Stimulated activated CD4-positive, alpha-beta T cell treated with anti-CD3 and anti-CD28 coated beads, Interleukin-4, amount 100 ng/mL, for 24 hours (primary cell): Measurements from ENCODE around the gene YPEL4.

ENCODE experiments used
- DNase-seq: peaks from one replicate; pipeline ENCODE4 v3.0.0-alpha.2; 2020

The YPEL4 gene

DNA sequence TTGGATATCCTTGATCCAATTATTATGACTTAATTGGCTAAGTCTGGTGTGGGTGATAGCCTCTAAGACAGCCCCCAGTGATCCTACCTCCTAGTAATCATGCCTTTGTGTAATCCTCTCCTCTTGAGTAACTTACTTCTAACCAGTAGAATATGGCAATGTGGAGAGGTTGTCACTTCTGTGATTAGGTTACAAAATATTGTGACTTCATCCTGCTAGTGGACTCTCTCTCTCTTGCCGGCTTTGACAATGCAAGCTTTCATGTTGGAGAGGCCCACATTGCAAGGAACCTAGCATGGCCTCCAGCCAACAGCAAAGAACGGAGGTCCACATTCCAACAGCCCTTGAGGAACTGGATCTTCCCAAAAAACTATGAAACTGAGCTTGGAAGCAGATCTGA, 19.5 kb downstream of the YPEL4 start:
- no peak for DNase-seq

GRCh38 chr11:57626895-57627294, 22.8 kb downstream of the YPEL4 start:
- DNase-seq = no peak

DNA sequence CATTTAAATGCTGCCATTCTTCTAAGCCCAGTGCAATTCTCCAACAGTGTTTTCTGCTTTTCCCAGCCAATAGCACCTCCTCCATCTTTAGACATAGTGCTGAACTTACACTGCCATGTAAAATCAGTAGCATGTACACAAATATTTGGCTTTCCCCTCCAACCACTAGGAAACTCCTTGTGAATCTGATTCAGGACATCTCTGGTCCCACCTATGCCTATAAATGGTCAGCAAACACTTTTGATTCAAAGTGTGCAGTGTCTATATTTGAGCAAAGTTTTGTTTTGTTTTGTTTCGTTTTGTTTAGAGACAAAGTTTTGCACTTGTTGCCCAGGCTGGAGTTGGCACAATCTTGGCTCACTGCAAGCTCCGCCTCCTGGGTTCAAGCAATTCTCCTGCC, 24.8 kb downstream of the YPEL4 start:
- DNase-seq = no peak

DNA sequence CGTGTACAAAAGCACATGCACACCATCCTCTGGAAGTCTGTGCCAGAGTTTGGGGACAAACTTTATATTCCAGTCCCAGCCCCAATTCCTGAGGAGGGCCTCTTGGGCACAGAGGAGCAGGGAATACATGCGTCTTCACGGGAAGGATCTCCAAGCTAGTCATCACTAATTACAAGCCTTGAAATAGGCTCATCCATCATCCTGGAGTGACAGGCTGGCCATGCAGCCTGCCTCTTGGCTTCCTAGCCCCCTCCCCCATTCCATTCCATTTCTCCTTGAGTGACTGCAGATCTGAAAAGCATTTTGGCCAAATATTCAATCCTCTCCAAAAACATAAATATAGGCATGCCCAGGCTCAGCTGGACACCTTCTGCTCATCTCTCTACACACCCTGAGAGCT, 27.4 kb downstream of the YPEL4 start:
- DNase-seq = no peak

DNA sequence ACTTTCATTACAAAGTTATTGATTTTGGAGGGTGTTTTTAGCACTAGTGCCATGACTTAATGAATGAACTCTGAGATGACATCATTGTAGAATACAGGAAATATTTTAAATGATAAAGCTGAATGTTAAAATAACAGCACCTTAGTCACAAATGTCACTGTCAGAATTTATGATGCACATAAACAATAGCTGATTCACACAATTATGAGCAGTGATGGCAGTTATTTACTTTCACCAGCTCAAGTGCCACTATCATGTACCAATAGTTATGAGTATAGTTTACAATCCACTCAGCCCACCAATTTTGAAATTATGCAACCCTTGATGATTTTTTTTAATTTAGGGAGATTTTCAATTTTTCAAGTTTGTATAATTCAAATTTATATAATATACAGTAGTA, 29.2 kb downstream of the YPEL4 start:
- no peak for DNase-seq

DNA sequence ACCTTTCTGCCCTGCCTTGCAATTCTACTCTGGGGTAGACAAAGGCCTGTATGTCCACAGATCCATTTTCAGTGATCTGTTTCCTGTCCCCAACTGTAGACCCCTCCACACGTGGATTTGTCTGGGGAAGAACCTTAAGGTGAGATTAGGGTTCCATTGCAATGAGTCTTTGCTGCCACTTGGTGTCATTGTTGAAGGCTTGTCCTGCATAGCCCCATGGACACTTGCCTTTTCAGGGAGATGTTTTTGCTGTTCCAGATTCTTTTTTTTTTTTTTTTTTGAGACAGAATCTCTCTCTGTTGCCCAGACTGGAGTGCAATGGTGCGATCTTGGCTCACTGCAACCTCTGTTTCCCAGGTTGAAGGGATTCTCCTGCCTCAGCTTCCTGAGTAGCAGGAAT, 30.4 kb downstream of the YPEL4 start:
- no peak for DNase-seq

DNA sequence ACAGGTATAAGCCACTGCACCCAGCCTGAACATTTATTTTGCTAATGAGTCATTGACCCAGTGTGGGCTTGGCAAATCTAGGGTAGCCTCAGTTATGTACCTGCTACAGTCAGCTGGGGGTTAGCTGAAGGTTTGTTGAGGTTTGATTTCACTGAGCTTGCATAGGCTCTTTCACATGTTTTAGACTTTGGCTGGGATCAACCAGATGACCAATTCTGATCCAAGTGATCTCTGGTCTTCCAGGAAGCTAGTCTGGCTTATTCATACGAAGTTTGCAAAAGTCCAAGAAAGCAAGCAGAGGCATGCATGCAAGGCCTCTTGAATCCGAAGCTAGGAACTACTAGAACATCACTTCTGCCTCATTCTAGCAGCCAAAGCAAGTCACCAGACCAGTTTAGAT, 31.3 kb downstream of the YPEL4 start:
- no peak for DNase-seq

GRCh38 chr11:57616595-57616994, 33.1 kb downstream of the YPEL4 start:
- DNase-seq = no peak

GRCh38 chr11:57615308-57615707, 34.4 kb downstream of the YPEL4 start:
- no peak for DNase-seq

DNA sequence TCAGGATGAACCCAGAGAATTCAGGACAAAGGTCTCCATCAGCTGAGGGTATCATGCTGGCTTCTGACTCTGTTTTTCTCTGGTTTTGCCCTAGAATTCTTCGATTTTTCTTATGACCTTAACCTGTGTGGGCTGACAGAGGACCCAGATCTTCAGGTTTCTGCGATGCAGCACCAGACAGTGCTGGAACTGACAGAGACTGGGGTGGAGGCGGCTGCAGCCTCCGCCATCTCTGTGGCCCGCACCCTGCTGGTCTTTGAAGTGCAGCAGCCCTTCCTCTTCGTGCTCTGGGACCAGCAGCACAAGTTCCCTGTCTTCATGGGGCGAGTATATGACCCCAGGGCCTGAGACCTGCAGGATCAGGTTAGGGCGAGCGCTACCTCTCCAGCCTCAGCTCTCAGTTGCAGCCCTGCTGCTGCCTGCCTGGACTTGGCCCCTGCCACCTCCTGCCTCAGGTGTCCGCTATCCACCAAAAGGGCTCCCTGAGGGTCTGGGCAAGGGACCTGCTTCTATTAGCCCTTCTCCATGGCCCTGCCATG, 35.4 kb downstream of the YPEL4 start:
- DNase-seq = no peak

- DNase-seq = no peak
These were observed 39.5 kb downstream of the YPEL4 start for GRCh38 chr11:57610170-57610569.

DNA sequence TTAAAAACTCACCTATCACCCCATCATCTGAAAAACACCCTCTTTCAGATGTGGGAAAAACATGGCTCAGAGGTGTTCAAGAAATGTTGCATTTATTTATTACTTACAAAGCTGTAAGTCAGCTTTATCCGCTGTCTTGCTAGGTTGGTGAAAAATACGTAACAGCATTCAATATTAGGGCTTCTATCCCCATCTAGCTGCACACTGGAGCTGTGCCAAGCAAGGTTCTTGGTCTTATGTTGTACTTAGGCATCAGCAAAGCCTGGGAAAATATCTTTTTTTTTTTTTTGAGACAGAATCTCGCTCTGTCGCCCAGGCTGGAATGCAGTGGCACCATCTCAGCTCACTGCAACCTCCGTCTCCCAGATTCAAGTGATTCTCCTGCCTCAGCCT, 44.7 kb downstream of the YPEL4 start:
- DNase-seq = no peak

- DNase-seq = no peak
These were observed 45.2 kb downstream of the YPEL4 start for GRCh38 chr11:57604296-57605027.

GRCh38 chr11:57601297-57601696, 48.4 kb downstream of the YPEL4 start:
- no peak for DNase-seq

- no peak for DNase-seq
These were observed 50.3 kb downstream of the YPEL4 start for GRCh38 chr11:57599381-57599780.

DNA sequence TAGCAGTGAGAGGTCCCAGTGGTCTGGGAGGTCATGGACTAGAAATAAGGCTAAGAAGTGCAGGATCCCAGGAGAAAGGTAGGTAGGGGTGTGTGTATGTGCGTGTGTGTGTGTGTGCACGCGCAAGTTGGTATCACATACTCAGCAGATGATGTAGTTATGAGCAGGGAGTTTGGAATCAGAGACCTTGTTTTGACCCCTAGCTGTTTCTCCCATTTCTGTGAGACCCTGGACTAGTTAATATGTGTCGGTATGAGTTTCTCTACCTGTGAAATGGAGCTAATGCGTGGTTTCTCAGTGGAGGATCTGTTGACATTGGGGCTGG, 50.9 kb downstream of the YPEL4 start:
- no peak for DNase-seq

- no peak for DNase-seq
These were observed 51.5 kb downstream of the YPEL4 start for GRCh38 chr11:57597916-57598830.

DNA sequence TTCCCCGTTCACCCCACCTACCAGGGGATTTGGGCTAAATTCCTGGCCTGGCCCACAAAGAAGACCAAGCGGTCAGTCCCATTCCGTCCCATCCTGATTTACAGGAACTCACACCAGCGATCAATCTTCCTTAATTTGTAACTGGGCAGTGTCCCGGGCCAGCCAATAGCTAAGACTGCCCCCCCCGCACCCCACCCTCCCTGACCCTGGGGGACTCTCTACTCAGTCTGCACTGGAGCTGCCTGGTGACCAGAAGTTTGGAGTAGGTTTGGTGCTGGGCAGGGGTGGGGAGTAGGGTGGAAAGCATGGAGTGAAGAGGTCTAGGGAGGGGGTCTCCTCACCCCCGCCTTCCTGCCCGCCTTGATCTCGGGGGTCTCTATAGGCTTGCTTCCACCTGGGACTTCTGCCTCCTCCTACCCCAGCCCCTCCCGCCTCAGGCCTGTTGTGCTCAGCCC, 52.2 kb downstream of the YPEL4 start, which contains the start of gene SERPING1:
SERPING1 (plus strand) TSS at position 225 of the 455 bp plus-strand sequence. CDS start 586 bp downstream, outside the sequence.
- no peak for DNase-seq

DNA sequence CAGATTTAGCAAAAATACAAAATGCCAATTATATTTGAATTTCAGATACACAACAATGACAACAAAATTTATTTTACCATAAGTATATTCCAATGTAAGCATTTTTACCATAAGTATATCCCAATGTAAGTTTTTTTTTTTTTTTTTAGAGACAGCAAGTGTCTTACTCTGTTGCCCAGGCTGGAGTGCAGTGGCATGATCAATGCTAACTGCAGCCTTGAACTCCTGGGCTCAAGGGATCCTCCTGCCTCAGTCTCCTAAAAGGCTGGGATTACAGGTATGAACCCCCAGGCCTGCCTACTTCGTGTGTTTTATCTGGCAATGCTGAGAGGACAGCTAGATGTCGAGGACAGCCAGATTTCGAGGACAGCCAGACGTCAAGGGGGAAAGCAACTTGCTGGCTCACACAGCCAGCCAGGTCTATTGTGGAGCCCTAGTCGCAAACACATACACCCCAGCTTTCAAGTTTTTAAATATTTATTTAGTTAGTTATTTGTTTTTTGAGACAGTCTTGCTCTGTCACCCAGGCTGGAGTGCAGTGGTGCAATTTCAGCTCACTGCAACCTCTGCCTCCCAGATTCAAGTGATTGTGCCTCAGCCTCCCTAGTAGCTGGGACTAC, 53.3 kb downstream of the YPEL4 start:
- DNase-seq = no peak
